HUDEP-2 (cell line): ENCODE measurements around the gene ARHGAP12.
"Not testable (repeated sequence)": the region's sequence is repeated elsewhere in the genome, so short reads cannot be mapped to it uniquely, and the experiment has no call there.

ENCODE experiments used
- DNase-seq, 76 experiments: peaks; one replicate each; lab custom pipeline; 2025; ENCODE audit not compliant: unreplicated experiment in 76 of 76; lab: John Stamatoyannopoulos, UW

ARHGAP12 gene

GRCh38 chr10:31928549-31929260 is at the start of gene ARHGAP12:
Gene ARHGAP12, minus strand, starts transcription at chr10:31928831. Its CDS starts 19,976 bp downstream, at chr10:31908855.
- DNase-seq: peak in 75 of 76 experiments; percentile 8 to 90 (median 73)

GRCh38 chr10:31978156-31978483 is 49.5 kb upstream of the ARHGAP12 start:
- no peak for DNase-seq

- no peak for DNase-seq
These were observed 49.0 kb upstream of the ARHGAP12 start for GRCh38 chr10:31977440-31978155.

GRCh38 chr10:31975157-31975765 is 46.6 kb upstream of the ARHGAP12 start:
- no peak for DNase-seq

GRCh38 chr10:31974434-31975124 is 45.9 kb upstream of the ARHGAP12 start:
- no peak for DNase-seq

GRCh38 chr10:31972519-31973041 is 43.9 kb upstream of the ARHGAP12 start:
- DNase-seq: peak in 74 of 76 experiments; percentile 6 to 95 (median 70)

GRCh38 chr10:31969847-31970246 is 41.2 kb upstream of the ARHGAP12 start:
- not testable (repeated sequence) for DNase-seq

- no peak for DNase-seq
These were observed 35.0 kb upstream of the ARHGAP12 start for GRCh38 chr10:31963589-31963980.

- no peak for DNase-seq
These were observed 34.4 kb upstream of the ARHGAP12 start for GRCh38 chr10:31962826-31963588.

- DNase-seq: peak in 24 of 76 experiments; percentile 3 to 62 (median 14)
These were observed 32.8 kb upstream of the ARHGAP12 start for GRCh38 chr10:31961277-31962074.

GRCh38 chr10:31959461-31960173 is 31.0 kb upstream of the ARHGAP12 start:
- no peak for DNase-seq

- no peak for DNase-seq
These were observed 30.2 kb upstream of the ARHGAP12 start for GRCh38 chr10:31958856-31959255.

GRCh38 chr10:31956200-31956946 is 27.7 kb upstream of the ARHGAP12 start:
- no peak for DNase-seq

- no peak for DNase-seq
These were observed 26.0 kb upstream of the ARHGAP12 start for GRCh38 chr10:31954410-31955191.

- DNase-seq: no peak
These were observed 24.8 kb upstream of the ARHGAP12 start for GRCh38 chr10:31953480-31953879.

- no peak for DNase-seq
These were observed 24.4 kb upstream of the ARHGAP12 start for GRCh38 chr10:31953080-31953479.

- peak in 30 of 76 experiments; percentile 7 to 73 (median 34) for DNase-seq
These were observed 23.4 kb upstream of the ARHGAP12 start for GRCh38 chr10:31952066-31952465.
